ENCODE data around the gene MAT2B. TPM values are rescaled to one million over a fixed set of nuclear protein-coding genes. Genes with fewer than 3 reads are reported as not detected.

Gene MAT2B
- total RNA-seq, 4 donors from 2014 or later, result 41.4 to 70.5 (median 54.8) TPM

GRCh38 chr5:163561339-163561738, 55.9 kb downstream of the MAT2B start:
- H3K36me3 ChIP-seq, result no peaks in the 10 kb centered on the region
- WGBS, 2 donors (ENCODE audit: low coverage in 1 of 2), result 64 to 84% methylated on average over 5 of the region's 5 CpGs
- H3K4me1 ChIP-seq, result peaks cover 0 to 16% (median 0%) of the 10 kb centered on the region in 3 donors
- peaks cover 32% of the 10 kb centered on the region for H3K27me3 ChIP-seq
- H3K4me3 ChIP-seq, result no peak overlapping the region
- H3K27ac ChIP-seq, result no peak overlapping the region
- TF ChIP-seq EP300 (IDR thresholded peaks at IDR 0.05) (no peak), CTCF (IDR thresholded peaks at IDR 0.05) (no peak), POLR2AphosphoS5 (IDR thresholded peaks at IDR 0.05) (no peak), POLR2A (IDR thresholded peaks at IDR 0.05) (no peak)
- no peak for ATAC-seq
- no peaks in the 10 kb centered on the region for H3K9me3 ChIP-seq

GRCh38 chr5:163562071-163562470, 56.7 kb downstream of the MAT2B start:
- TF ChIP-seq POLR2A (IDR thresholded peaks at IDR 0.05) (no peak), POLR2AphosphoS5 (IDR thresholded peaks at IDR 0.05) (no peak), EP300 (IDR thresholded peaks at IDR 0.05) (no peak), CTCF (IDR thresholded peaks at IDR 0.05) (no peak)
- Histone ChIP-seq H3K4me3 (no peak overlapping the region), H3K27ac (no peak overlapping the region), H3K36me3 (no peaks in the 10 kb centered on the region), H3K9me3 (no peaks in the 10 kb centered on the region), H3K4me1 (peaks cover 0 to 23% (median 0%) of the 10 kb centered on the region in 3 donors), H3K27me3 (peaks cover 39% of the 10 kb centered on the region)
- ATAC-seq, result no peak
- WGBS, 2 donors (ENCODE audit: low coverage in 1 of 2), result 41% methylated on average over 3 of the region's 3 CpGs; no CpG with 5 or more reads in 1 of the 2 donors

GRCh38 chr5:163563112-163563511, 57.7 kb downstream of the MAT2B start:
- H3K4me3 ChIP-seq, result no peak overlapping the region
- peaks cover 48% of the 10 kb centered on the region for H3K27me3 ChIP-seq
- no peak for TF ChIP-seq CTCF (IDR thresholded peaks at IDR 0.05)
- TF ChIP-seq POLR2AphosphoS5 (IDR thresholded peaks at IDR 0.05), result no peak
- TF ChIP-seq POLR2A (IDR thresholded peaks at IDR 0.05), result no peak
- no peak for TF ChIP-seq EP300 (IDR thresholded peaks at IDR 0.05)
- no peaks in the 10 kb centered on the region for H3K9me3 ChIP-seq
- no peaks in the 10 kb centered on the region for H3K36me3 ChIP-seq
- H3K27ac ChIP-seq, result no peak overlapping the region
- peaks cover 0 to 23% (median 0%) of the 10 kb centered on the region in 3 donors for H3K4me1 ChIP-seq
- WGBS, 2 donors (ENCODE audit: low coverage in 1 of 2), result no CpG with 5 or more reads among the region's 1 CpG
- no peak for ATAC-seq

GRCh38 chr5:163563880-163564279, 58.5 kb downstream of the MAT2B start:
- 63 to 70% methylated on average over 1 to 3 of the region's 3 CpGs for WGBS, 2 donors (ENCODE audit: low coverage in 1 of 2)
- H3K4me3 ChIP-seq, result no peak overlapping the region
- TF ChIP-seq CTCF (IDR thresholded peaks at IDR 0.05), result no peak
- no peak for TF ChIP-seq POLR2AphosphoS5 (IDR thresholded peaks at IDR 0.05)
- no peak for TF ChIP-seq EP300 (IDR thresholded peaks at IDR 0.05)
- TF ChIP-seq POLR2A (IDR thresholded peaks at IDR 0.05), result no peak
- no peak overlapping the region for H3K27ac ChIP-seq
- peaks cover 0 to 23% (median 0%) of the 10 kb centered on the region in 3 donors for H3K4me1 ChIP-seq
- H3K27me3 ChIP-seq, result peaks cover 56% of the 10 kb centered on the region
- H3K36me3 ChIP-seq, result no peaks in the 10 kb centered on the region
- no peak for ATAC-seq
- H3K9me3 ChIP-seq, result no peaks in the 10 kb centered on the region

- TF ChIP-seq EP300 (IDR thresholded peaks at IDR 0.05) (no peak), CTCF (IDR thresholded peaks at IDR 0.05) (peak; percentile 79 to 86 (median 82))
- Histone ChIP-seq H3K9me3 (no peaks in the 10 kb centered on the region), H3K4me3 (no peak overlapping the region), H3K27me3 (peaks cover 54% of the 10 kb centered on the region), H3K36me3 (no peaks in the 10 kb centered on the region), H3K27ac (no peak overlapping the region), H3K4me1 (peaks cover 0 to 23% (median 0%) of the 10 kb centered on the region in 3 donors)
- ATAC-seq, result no peak
- WGBS, 2 donors (ENCODE audit: low coverage in 1 of 2), result 8 to 9% methylated on average over 7 of the region's 7 CpGs
These were observed 59.0 kb downstream of the MAT2B start for GRCh38 chr5:163564321-163564938.
